Thyroid gland (tissue), 4 donors: ENCODE results near the gene DUSP11. TPM values are rescaled to one million over a fixed set of nuclear protein-coding genes. Genes with fewer than 3 reads are reported as not detected.

ENCODE experiments used
- DNase-seq, 2 donors: peaks; one replicate each; pipeline ENCODE4 v3.0.0-alpha.2; 2019
- H3K27ac ChIP-seq, 3 donors: fragments of 200-600 bp; sonication (generic); 1 replicate in 2 of 3; 2 replicates in 1 of 3; pipeline ENCODE4 v1.5.1; 2016 to 2019; ENCODE audit warnings: mild to moderate bottlenecking in 1 of 3, moderate library complexity in 1 of 3
- H3K27me3 ChIP-seq: fragments of 200-600 bp; sonication (generic); one replicate; pipeline ENCODE4 v1.5.1; 2019
- H3K36me3 ChIP-seq, 2 donors: fragments of 200-600 bp; sonication (generic); one replicate each; pipeline ENCODE4 v1.5.1; 2016 to 2019
- H3K4me1 ChIP-seq, 2 donors: fragments of 200-600 bp; sonication (generic); one replicate each; pipeline ENCODE4 v1.5.1; 2017 to 2019
- H3K4me3 ChIP-seq, 3 donors: fragments of 200-600 bp; sonication (generic); replicated peaks in 1 of 3; 1 replicate in 2 of 3; 2 replicates in 1 of 3; pipeline ENCODE4 v1.5.1; 2016; ENCODE audit warnings: mild to moderate bottlenecking in 1 of 3
- H3K9me3 ChIP-seq: fragments of 200-600 bp; sonication (generic); one replicate; pipeline ENCODE4 v1.5.1; 2017
- POLR2A ChIP-seq, 2 donors: fragments of 450-650 bp; IDR thresholded peaks; one replicate each; pipeline ENCODE4 v1.6.1; 2017; ENCODE audit warnings: antibody characterized with exemption in 2 of 2, mild to moderate bottlenecking in 2 of 2, moderate library complexity in 1 of 2
- WGBS, 2 donors: methylation state at CpG; one replicate each; pipeline ENCODE4 v1.1.5; 2017; 5-methylcytosine and 5-hydroxymethylcytosine counted together
- intact Hi-C: fragments of 100-400 bp; cut with DNase I; formaldehyde crosslinking; loops from one replicate; pipeline ENCODE4 v1.15.1; 2023
- total RNA-seq, 4 donors: library from RNA; depleted of rRNA; stranded (reverse); fragments of >200 nt; gene quantifications; one replicate each; pipeline ENCODE4 v1.2.3, GENCODE V29; 2016
- TF ChIP-seq, protein P1 (sequence below), 6 experiments: fragments of 200-600 bp in 3 of 6; fragments of 450-650 bp in 3 of 6; sonication (generic) in 3 of 6; IDR thresholded peaks; one replicate each; pipeline ENCODE4 v1.5.1; 2016 to 2019; ENCODE audit warnings: antibody characterized with exemption in 6 of 6, mild to moderate bottlenecking in 2 of 6, inconsistent platforms in 1 of 6, moderate library complexity in 1 of 6

DUSP11 gene
- total RNA-seq, 4 donors from 2014 or later: 22.2 to 40.0 (median 31.0) TPM

DNA sequence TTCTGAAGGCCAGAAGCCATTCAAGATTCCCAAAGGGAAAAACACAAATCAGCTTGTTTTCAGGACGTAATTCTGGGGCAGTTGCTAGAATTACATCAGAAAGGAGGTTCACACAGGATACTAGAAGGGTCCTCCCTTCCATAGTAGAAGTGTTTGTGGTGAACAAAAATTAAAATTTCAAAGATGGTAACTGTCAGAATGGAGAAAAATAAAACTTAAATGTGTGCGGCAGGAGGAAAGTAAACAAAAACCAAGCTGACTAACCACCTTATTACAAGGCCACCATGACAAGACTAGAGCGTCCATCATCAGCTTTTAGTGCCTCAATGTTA is 33.1 kb downstream of the DUSP11 start:
- Histone ChIP-seq H3K27me3 (no peaks in the 10 kb centered on the region), H3K36me3 (peaks cover 0 to 2% of the 10 kb centered on the region in 2 donors), H3K27ac (no peak overlapping the region), H3K4me3 (no peak overlapping the region), H3K4me1 (no peaks in the 10 kb centered on the region), H3K9me3 (no peaks in the 10 kb centered on the region)
- TF ChIP-seq POLR2A (IDR thresholded peaks at IDR 0.05): no peak
- TF ChIP-seq, protein P1, sequence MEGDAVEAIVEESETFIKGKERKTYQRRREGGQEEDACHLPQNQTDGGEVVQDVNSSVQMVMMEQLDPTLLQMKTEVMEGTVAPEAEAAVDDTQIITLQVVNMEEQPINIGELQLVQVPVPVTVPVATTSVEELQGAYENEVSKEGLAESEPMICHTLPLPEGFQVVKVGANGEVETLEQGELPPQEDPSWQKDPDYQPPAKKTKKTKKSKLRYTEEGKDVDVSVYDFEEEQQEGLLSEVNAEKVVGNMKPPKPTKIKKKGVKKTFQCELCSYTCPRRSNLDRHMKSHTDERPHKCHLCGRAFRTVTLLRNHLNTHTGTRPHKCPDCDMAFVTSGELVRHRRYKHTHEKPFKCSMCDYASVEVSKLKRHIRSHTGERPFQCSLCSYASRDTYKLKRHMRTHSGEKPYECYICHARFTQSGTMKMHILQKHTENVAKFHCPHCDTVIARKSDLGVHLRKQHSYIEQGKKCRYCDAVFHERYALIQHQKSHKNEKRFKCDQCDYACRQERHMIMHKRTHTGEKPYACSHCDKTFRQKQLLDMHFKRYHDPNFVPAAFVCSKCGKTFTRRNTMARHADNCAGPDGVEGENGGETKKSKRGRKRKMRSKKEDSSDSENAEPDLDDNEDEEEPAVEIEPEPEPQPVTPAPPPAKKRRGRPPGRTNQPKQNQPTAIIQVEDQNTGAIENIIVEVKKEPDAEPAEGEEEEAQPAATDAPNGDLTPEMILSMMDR (IDR thresholded peaks at IDR 0.05): no peak
- 81 to 96% methylated on average over 3 of the region's 3 CpGs for WGBS, 2 donors
- intact Hi-C loops: no loop called here
- no peak for DNase-seq

DNA sequence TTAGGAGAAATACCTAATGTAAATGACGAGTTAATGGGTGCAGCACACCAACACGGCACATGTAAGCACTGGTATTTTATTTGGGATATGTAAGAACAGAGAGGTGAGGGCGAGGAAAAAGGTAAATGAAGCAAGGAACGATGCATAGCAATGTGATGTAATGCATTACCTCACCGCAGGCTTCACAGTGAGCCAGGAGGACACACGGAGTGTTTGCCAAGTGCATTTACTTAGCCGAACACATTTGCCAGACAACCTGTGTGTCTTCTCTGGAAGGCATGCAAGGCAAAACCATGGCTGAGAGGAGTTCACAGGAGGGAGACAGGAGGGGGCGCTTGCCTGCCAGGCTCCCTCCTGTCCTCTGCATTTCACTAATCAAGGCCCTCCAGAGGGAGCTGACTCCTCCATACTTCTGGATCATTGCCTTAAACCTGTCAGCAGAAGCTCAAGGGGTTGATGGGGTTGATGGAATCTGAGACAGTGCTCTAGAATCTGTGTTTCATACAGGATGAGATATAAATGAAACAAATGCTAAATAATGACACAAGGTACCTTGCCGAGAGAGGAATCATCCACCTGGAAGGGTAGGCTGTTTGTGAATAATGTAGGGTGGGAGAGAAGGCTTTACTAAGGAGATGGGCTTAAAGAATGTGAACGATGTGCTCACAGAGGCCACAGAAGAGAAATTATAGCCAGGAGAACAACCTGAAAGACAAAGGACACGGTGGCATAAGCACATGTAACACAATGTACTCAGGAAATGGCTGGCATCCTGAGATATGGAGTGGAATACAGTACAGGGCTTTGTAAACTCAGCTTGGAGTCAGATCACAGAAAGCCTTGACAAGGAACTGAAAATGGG is 33.7 kb downstream of the DUSP11 start:
- WGBS, 2 donors: 90 to 92% methylated on average over 11 of the region's 11 CpGs
- H3K4me1 ChIP-seq: no peaks in the 10 kb centered on the region
- intact Hi-C loops: no loop called here
- DNase-seq: no peak
- H3K9me3 ChIP-seq: no peaks in the 10 kb centered on the region
- H3K4me3 ChIP-seq: no peak overlapping the region
- H3K27me3 ChIP-seq: no peaks in the 10 kb centered on the region
- peaks cover 0 to 2% of the 10 kb centered on the region in 2 donors for H3K36me3 ChIP-seq
- no peak overlapping the region for H3K27ac ChIP-seq
- TF ChIP-seq, protein P1 (IDR thresholded peaks at IDR 0.05): no peak
- no peak for TF ChIP-seq POLR2A (IDR thresholded peaks at IDR 0.05)

DNA sequence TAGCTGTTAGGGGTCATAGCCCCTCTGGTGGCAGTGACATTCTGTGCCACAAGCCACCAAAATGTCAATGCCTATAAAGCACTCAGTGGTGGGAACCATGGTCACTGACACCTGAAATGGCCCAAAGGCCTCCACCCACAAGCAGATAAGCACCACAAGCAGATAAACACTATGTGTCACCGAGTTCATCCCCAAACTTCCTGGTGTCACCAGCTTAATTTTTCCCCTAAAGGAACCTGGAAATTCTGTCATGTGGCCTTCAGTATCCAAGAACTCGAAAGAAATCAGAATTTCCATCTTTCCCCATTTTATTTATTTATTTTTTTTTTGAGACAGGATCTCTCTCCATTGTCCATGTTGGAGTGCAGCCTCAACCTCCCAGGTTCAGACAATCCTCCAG is 39.1 kb downstream of the DUSP11 start:
- no peak for DNase-seq
- 85 to 92% methylated on average over 2 of the region's 2 CpGs for WGBS, 2 donors
- H3K27ac ChIP-seq: no peak overlapping the region
- no peaks in the 10 kb centered on the region for H3K36me3 ChIP-seq
- peaks cover 8 to 14% of the 10 kb centered on the region in 2 donors for H3K4me1 ChIP-seq
- no peak overlapping the region for H3K4me3 ChIP-seq
- no peaks in the 10 kb centered on the region for H3K9me3 ChIP-seq
- TF ChIP-seq, protein P1 (IDR thresholded peaks at IDR 0.05): no peak
- no peak for TF ChIP-seq POLR2A (IDR thresholded peaks at IDR 0.05)
- H3K27me3 ChIP-seq: no peaks in the 10 kb centered on the region
- intact Hi-C loops: no loop called here

DNA sequence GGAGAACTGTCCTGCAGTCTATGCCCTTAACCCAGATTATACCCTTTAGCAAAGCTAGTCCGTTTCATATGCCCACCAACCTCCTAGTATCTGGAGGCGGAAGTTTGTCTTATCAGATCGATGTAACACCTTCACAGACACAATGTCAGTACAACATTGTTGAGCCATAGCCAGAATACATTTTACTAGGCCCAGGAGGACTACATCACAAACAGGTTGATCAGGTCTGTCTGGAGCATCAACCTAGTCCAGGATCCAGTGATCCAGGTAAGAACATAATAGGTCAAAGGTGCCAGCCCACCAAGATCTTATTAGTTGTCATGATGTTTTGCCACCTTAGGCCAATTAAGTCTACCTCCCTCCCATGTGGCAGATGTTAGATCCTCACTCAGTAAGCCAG is 40.8 kb downstream of the DUSP11 start:
- peaks cover 0 to under 1% of the 10 kb centered on the region in 2 donors for H3K36me3 ChIP-seq
- 88 to 95% methylated on average over 3 of the region's 3 CpGs for WGBS, 2 donors

More for the DNA sequence above, 40.8 kb downstream of the DUSP11 start:
- no peak overlapping the region for H3K4me3 ChIP-seq
- intact Hi-C loops: no loop called here
- H3K4me1 ChIP-seq: peaks cover 8 to 14% of the 10 kb centered on the region in 2 donors
- H3K27me3 ChIP-seq: no peaks in the 10 kb centered on the region
- no peak for DNase-seq
- no peak overlapping the region for H3K27ac ChIP-seq
- no peaks in the 10 kb centered on the region for H3K9me3 ChIP-seq
- TF ChIP-seq, protein P1 (IDR thresholded peaks at IDR 0.05): no peak
- no peak for TF ChIP-seq POLR2A (IDR thresholded peaks at IDR 0.05)
